MG63 (cell line): ENCODE measurements around the gene BCAT1. TPM values are rescaled to one million over a fixed set of nuclear protein-coding genes. Genes with fewer than 3 reads are reported as not detected.

Source experiments
- DNase-seq: peaks from one replicate; pipeline ENCODE4 v3.0.0-alpha.2; 2020
- H3K27me3 ChIP-seq: fragments of 250-450 bp; sonication (Bioruptor Pico); 2 replicates; pipeline ENCODE4 v1.5.1; 2020; ENCODE audit warnings: mild to moderate bottlenecking, moderate library complexity
- H3K36me3 ChIP-seq: fragments of 250-450 bp; sonication (Bioruptor Pico); 2 replicates; pipeline ENCODE4 v1.5.1; 2020; ENCODE audit warnings: mild to moderate bottlenecking, moderate library complexity
- H3K4me3 ChIP-seq: fragments of 250-450 bp; sonication (Bioruptor Pico); 2 replicates; pipeline ENCODE4 v1.5.1; 2020; ENCODE audit warnings: mild to moderate bottlenecking, moderate library complexity
- H3K9me3 ChIP-seq: fragments of 250-450 bp; sonication (Bioruptor Pico); 2 replicates; pipeline ENCODE4 v1.5.1; 2020; ENCODE audit warnings: mild to moderate bottlenecking, moderate library complexity
- total RNA-seq: library from RNA; depleted of rRNA; stranded (reverse); fragments of >200 nt; shearing (Covaris generic); gene quantifications from 2 replicates; pipeline ENCODE4 v1.2.3, GENCODE V29; 2014; ENCODE audit warnings: low replicate concordance

The BCAT1 gene
- total RNA-seq, 1 experiment from 2014 or later, result 61.5 TPM

DNA sequence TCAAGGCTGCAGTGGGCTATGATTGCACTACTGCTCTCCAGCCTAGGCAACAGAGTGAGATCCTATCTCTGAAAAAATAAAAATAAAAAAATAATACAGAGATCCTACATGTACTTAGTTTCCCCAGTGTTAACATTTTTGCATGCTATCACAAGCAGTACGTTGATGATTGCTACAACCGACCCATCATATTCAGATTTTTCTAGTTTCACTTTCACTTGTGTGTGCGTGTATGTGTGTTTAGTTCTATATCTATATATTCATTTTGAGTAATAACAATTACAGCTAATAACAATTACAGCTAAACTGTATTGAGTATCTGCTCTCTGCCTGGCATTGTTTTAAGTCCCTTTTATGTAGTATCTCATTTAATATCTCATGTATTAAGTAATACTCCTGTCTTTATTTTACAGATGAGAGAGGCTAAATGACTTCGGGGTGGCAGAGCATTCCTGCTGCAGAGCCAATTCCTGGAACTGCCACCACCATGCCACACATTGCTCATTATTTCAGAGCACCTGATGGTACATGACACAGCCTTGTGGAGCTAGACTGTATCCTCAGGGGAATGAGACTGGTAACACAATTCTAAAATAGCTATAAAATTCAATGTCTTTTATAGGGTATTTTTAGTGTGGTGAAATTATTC lies 153.1 kb downstream of the BCAT1 start:
- H3K4me3 ChIP-seq, result peak overlapping the region; percentile 17

DNA sequence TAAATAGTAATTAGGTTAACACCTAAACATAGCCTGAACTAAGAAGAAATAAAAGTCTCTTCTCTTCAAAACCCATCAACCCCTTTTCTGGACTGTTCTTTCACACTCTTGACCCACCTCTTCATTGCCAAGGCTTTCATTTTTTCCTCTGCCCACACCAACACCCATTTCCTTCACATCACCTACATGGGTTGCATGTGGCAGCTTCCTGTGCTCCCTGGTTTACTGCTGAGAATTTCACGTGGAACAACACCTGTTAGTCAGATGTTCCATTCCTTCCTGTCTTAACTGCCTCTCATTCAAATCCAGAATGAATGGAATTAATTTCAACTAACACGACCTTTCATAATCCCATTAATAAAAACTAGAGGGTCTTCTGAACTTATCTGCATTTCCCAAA lies 157.3 kb downstream of the BCAT1 start:
- H3K27me3 ChIP-seq, result no peaks in the 10 kb centered on the region
- DNase-seq, result no peak
- H3K9me3 ChIP-seq, result no peaks in the 10 kb centered on the region
- no peaks in the 10 kb centered on the region for H3K36me3 ChIP-seq
- no peak overlapping the region for H3K4me3 ChIP-seq

More for the DNA sequence above, 153.1 kb downstream of the BCAT1 start:
- no peaks in the 10 kb centered on the region for H3K9me3 ChIP-seq
- no peaks in the 10 kb centered on the region for H3K27me3 ChIP-seq
- no peaks in the 10 kb centered on the region for H3K36me3 ChIP-seq
- no peak for DNase-seq

GRCh38 chr12:24788886-24789285 lies 160.0 kb downstream of the BCAT1 start:
- H3K27me3 ChIP-seq, result 0 out of 2 replicates have a peak, but pooled peaks cover 2% of the 10 kb centered on the region
- no peak for DNase-seq
- no peaks in the 10 kb centered on the region for H3K36me3 ChIP-seq
- H3K9me3 ChIP-seq, result no peaks in the 10 kb centered on the region
- no peak overlapping the region for H3K4me3 ChIP-seq

DNA sequence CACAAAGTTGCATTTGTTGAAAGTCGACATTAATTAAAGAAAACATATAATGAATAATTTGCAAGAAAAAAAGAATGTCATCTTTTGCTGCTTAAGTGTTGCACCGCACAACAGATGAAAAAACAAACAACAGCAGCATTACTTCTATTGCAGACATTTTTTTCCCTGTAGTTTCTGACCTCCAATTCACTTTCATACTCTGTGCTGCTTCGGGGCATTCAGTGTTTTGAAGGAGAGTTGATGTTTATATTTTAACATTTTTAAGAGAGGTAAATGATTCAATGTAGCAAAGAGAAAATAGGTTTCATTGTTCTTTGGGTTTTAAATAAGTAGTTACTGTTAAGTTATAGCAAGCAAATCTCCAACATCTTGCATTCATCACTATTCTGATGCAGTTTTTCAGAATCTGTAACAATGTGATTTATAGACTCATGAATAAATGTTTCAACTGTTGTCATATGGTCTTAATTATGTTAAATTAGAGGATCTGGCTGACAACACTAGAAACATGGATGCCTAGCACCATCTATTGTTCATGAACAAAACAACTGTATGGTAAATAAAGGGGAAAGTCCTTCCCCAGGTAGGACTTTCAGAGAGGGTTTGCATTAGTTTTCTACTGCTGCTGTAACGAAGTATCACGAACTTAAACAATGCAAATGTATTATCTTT lies 168.1 kb downstream of the BCAT1 start:
- Histone ChIP-seq H3K36me3 (no peaks in the 10 kb centered on the region), H3K27me3 (peaks cover 2% of the 10 kb centered on the region; the same call in 1 of the 2 replicates), H3K9me3 (no peaks in the 10 kb centered on the region), H3K4me3 (no peak overlapping the region)
- no peak for DNase-seq

- Histone ChIP-seq H3K4me3 (no peak overlapping the region), H3K9me3 (no peaks in the 10 kb centered on the region), H3K27me3 (no peaks in the 10 kb centered on the region; the same call in 1 of the 2 replicates), H3K36me3 (no peaks in the 10 kb centered on the region)
- DNase-seq, result no peak
Observed at GRCh38 chr12:24778486-24779304, 170.2 kb downstream of the BCAT1 start.

DNA sequence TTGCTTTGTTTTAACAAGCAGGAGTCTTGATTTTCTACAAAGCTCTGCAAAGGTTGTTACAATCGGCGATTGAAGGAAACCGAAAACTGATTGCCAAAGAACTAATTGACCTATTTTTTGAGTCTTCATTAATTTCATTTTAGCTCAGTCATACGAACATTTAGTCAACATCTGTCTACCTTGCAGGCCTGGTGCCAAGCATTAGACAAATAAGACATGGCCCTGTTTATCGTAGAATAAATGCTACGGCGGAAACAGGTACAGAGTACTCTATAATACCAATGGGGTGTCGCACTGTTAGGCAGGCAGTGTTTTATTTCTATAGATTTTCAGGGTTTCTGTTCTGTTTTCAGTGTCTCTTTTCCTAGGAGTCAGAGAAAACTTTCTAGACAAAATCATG lies 171.5 kb downstream of the BCAT1 start:
- no peak for DNase-seq
- Histone ChIP-seq H3K36me3 (no peaks in the 10 kb centered on the region), H3K27me3 (no peaks in the 10 kb centered on the region; the same call in 1 of the 2 replicates), H3K9me3 (no peaks in the 10 kb centered on the region), H3K4me3 (no peak overlapping the region)

- DNase-seq, result no peak
- no peaks in the 10 kb centered on the region for H3K9me3 ChIP-seq
- no peaks in the 10 kb centered on the region for H3K36me3 ChIP-seq
- H3K27me3 ChIP-seq, result no peaks in the 10 kb centered on the region
- H3K4me3 ChIP-seq, result no peak overlapping the region
Observed at GRCh38 chr12:24776861-24777260, 172.0 kb downstream of the BCAT1 start.

DNA sequence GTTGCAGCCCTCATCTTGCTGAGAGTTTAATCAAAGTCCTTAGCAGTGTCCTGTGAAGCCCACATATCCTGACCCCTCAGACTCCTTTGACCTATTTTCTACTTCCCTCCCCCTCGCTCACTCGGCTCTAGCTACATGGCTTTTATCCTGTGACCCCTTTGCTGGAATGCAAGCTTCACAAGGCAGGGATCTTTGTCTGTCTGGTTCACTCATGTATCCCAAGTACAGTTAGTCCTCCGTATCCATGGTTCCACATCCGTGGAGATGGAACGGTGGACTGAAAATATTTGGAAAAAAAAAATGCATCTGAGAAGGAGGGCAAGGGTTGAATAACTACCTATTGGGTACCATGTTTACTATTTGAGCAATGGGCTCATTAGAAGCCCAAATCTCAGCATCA lies 173.8 kb downstream of the BCAT1 start:
- DNase-seq, result no peak
- Histone ChIP-seq H3K4me3 (no peak overlapping the region), H3K36me3 (no peaks in the 10 kb centered on the region), H3K27me3 (no peaks in the 10 kb centered on the region), H3K9me3 (no peaks in the 10 kb centered on the region)

DNA sequence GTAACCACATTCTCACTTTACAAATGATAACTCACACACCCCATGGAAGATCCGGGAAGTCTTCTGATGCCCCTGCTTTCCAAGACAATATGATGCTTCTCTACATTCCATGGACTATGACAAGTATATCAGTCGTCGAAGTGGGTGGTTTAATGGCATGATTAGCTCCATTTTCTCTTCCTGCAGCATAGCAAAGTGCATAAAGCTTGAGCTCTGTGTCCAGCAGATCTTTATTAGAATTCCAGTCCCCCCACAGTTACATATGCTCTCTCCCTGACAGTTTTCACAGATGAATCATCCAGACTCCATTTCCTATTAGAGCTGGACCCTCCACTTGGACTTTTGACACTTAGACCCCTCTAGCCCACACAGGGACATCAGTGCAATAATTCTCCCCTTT lies 174.9 kb downstream of the BCAT1 start:
- no peak for DNase-seq
- H3K9me3 ChIP-seq, result no peaks in the 10 kb centered on the region
- H3K36me3 ChIP-seq, result no peaks in the 10 kb centered on the region
- H3K4me3 ChIP-seq, result no peak overlapping the region
- H3K27me3 ChIP-seq, result no peaks in the 10 kb centered on the region

- no peak overlapping the region for H3K4me3 ChIP-seq
- H3K36me3 ChIP-seq, result no peaks in the 10 kb centered on the region
- no peaks in the 10 kb centered on the region for H3K27me3 ChIP-seq
- H3K9me3 ChIP-seq, result no peaks in the 10 kb centered on the region
- DNase-seq, result no peak
Observed at GRCh38 chr12:24772813-24773212, 176.1 kb downstream of the BCAT1 start.

DNA sequence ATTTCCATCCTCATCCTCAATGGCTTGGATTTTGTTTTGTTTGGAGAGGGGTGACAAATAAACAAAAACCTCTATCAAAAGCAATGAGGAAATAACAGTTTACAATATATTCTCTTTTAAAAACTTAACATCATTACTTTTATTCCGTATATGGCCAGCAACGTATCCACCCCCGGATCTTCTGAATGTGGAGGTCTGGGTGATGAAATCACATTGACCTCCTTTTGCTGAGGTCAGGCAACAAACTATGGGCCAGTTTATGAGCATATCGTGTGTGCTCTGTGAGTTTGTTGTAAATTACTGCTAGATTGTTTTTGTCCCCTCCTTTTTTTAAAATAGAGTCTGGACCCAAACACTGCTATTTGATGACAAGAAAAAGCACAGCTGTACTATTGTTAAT lies 178.1 kb downstream of the BCAT1 start:
- H3K9me3 ChIP-seq, result no peaks in the 10 kb centered on the region; the same call in 1 of the 2 replicates
- no peaks in the 10 kb centered on the region for H3K36me3 ChIP-seq
- no peaks in the 10 kb centered on the region for H3K27me3 ChIP-seq
- no peak for DNase-seq
- H3K4me3 ChIP-seq, result no peak overlapping the region

- H3K36me3 ChIP-seq, result no peaks in the 10 kb centered on the region
- no peaks in the 10 kb centered on the region; the same call in 1 of the 2 replicates for H3K9me3 ChIP-seq
- no peaks in the 10 kb centered on the region for H3K27me3 ChIP-seq
- no peak for DNase-seq
- no peak overlapping the region for H3K4me3 ChIP-seq
Observed at GRCh38 chr12:24770334-24770733, 178.6 kb downstream of the BCAT1 start.

- no peaks in the 10 kb centered on the region; the same call in 1 of the 2 replicates for H3K9me3 ChIP-seq
- H3K36me3 ChIP-seq, result no peaks in the 10 kb centered on the region
- H3K27me3 ChIP-seq, result no peaks in the 10 kb centered on the region
- no peak overlapping the region for H3K4me3 ChIP-seq
- no peak for DNase-seq
Observed at GRCh38 chr12:24769682-24770081, 179.2 kb downstream of the BCAT1 start.

GRCh38 chr12:24768415-24768814 lies 180.5 kb downstream of the BCAT1 start:
- Histone ChIP-seq H3K27me3 (no peaks in the 10 kb centered on the region), H3K36me3 (no peaks in the 10 kb centered on the region), H3K4me3 (no peak overlapping the region), H3K9me3 (no peaks in the 10 kb centered on the region; the same call in 1 of the 2 replicates)
- no peak for DNase-seq

GRCh38 chr12:24767016-24767415 lies 181.9 kb downstream of the BCAT1 start:
- no peak for DNase-seq
- H3K9me3 ChIP-seq, result no peaks in the 10 kb centered on the region; the same call in 1 of the 2 replicates
- no peaks in the 10 kb centered on the region for H3K27me3 ChIP-seq
- no peak overlapping the region for H3K4me3 ChIP-seq
- H3K36me3 ChIP-seq, result no peaks in the 10 kb centered on the region

DNA sequence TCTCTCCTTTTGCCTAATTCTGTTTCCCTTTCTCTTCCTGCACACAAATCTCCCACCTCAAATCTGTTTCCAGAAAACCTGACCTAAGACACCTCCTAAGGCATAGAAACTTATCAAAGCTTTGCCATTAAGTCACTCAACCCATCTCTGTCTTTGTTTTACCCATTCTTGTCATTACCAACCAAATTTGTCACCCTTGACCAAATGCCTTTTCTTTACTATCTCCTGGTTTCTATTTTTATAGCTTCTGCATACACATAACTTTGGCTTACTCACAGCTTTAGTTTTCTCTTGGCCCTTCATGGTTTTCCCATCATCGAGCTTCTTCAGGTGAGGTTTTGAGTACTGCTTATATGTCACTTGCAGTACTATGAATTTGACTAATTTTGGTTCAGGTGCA lies 184.2 kb downstream of the BCAT1 start:
- Histone ChIP-seq H3K36me3 (no peaks in the 10 kb centered on the region), H3K4me3 (no peak overlapping the region), H3K9me3 (no peaks in the 10 kb centered on the region; the same call in 1 of the 2 replicates), H3K27me3 (no peaks in the 10 kb centered on the region)
- DNase-seq, result no peak
